HepG2 (cell line): ENCODE data around the gene SEMA3B. TPM values are rescaled to one million over a fixed set of nuclear protein-coding genes. Genes with fewer than 3 reads are reported as not detected.

Experiments
- AKNA ChIP-seq: sonication (generic); formaldehyde crosslinking; IDR thresholded peaks from 2 replicates; pipeline ENCODE4 v1.4.0; 2020; ENCODE audit warnings: missing genetic modification reagents, borderline replicate concordance
- BRCA1 ChIP-seq: sonication (generic); formaldehyde crosslinking; IDR thresholded peaks from 2 replicates; pipeline ENCODE4 v1.4.0; 2020; ENCODE audit warnings: missing genetic modification reagents
- CBFB ChIP-seq: sonication (generic); formaldehyde crosslinking; IDR thresholded peaks from 2 replicates; pipeline ENCODE4 v1.4.0; 2020; ENCODE audit warnings: missing genetic modification reagents
- FOXK2 ChIP-seq: fragments of 450-650 bp; IDR thresholded peaks from 2 replicates; pipeline ENCODE4 v1.6.1; 2016
- KAT8 ChIP-seq: IDR thresholded peaks from 2 replicates; pipeline ENCODE4 v1.6.1; 2016; ENCODE audit warnings: missing genetic modification reagents, missing compliant biosample characterization
- KLF6 ChIP-seq: IDR thresholded peaks from 2 replicates; pipeline ENCODE4 v1.8.0; 2016; ENCODE audit warnings: missing biosample characterization, missing genetic modification reagents
- MED13 ChIP-seq: sonication (generic); formaldehyde crosslinking; IDR thresholded peaks from 2 replicates; pipeline ENCODE4 v1.5.0; 2020; ENCODE audit warnings: missing genetic modification reagents
- RBAK ChIP-seq: sonication (generic); formaldehyde crosslinking; IDR thresholded peaks from 2 replicates; pipeline ENCODE4 v1.5.1; 2020; ENCODE audit warnings: mild to moderate bottlenecking, missing genetic modification reagents
- REXO4 ChIP-seq: sonication (generic); formaldehyde crosslinking; IDR thresholded peaks from 2 replicates; pipeline ENCODE4 v1.8.0; 2022; ENCODE audit warnings: missing genetic modification reagents, mild to moderate bottlenecking, borderline replicate concordance
- SP2 ChIP-seq: sonication (generic); formaldehyde crosslinking; IDR thresholded peaks from 2 replicates; pipeline ENCODE4 v1.5.1; 2020; ENCODE audit warnings: mild to moderate bottlenecking, missing genetic modification reagents
- TBX2 ChIP-seq: sonication (generic); formaldehyde crosslinking; IDR thresholded peaks from 2 replicates; pipeline ENCODE4 v1.5.0; 2020; ENCODE audit warnings: missing genetic modification reagents, mild to moderate bottlenecking, borderline replicate concordance
- TOE1 ChIP-seq: sonication (generic); formaldehyde crosslinking; IDR thresholded peaks from 2 replicates; pipeline ENCODE4 v1.4.0; 2020; ENCODE audit warnings: mild to moderate bottlenecking, missing genetic modification reagents
- ZBED4 ChIP-seq: sonication (generic); formaldehyde crosslinking; IDR thresholded peaks from 2 replicates; pipeline ENCODE4 v1.4.0; 2020; ENCODE audit warnings: missing genetic modification reagents, borderline replicate concordance
- ZBTB38 ChIP-seq: sonication (generic); formaldehyde crosslinking; IDR thresholded peaks from 2 replicates; pipeline ENCODE4 v1.5.1; 2020; ENCODE audit warnings: mild to moderate bottlenecking, missing genetic modification reagents
- ZNF20 ChIP-seq: sonication (generic); formaldehyde crosslinking; IDR thresholded peaks from 2 replicates; pipeline ENCODE4 v1.4.0; 2020; ENCODE audit warnings: mild to moderate bottlenecking, moderate library complexity, missing genetic modification reagents
- ZNF282 ChIP-seq: fragments of 450-650 bp; IDR thresholded peaks from 2 replicates; pipeline ENCODE4 v1.6.1; 2018; ENCODE audit not compliant: partially characterized antibody
- ZNF441 ChIP-seq: sonication (generic); formaldehyde crosslinking; IDR thresholded peaks from 2 replicates; pipeline ENCODE4 v1.7.0; 2021; ENCODE audit warnings: missing genetic modification reagents, borderline replicate concordance
- ZNF503 ChIP-seq: sonication (generic); formaldehyde crosslinking; IDR thresholded peaks from 2 replicates; pipeline ENCODE4 v1.4.0; 2020; ENCODE audit warnings: missing genetic modification reagents
- ZNF782 ChIP-seq: sonication (generic); formaldehyde crosslinking; IDR thresholded peaks from 2 replicates; pipeline ENCODE4 v1.4.0; 2020; ENCODE audit warnings: missing genetic modification reagents, mild to moderate bottlenecking, borderline replicate concordance
- ZNF790 ChIP-seq: sonication (generic); formaldehyde crosslinking; IDR thresholded peaks from 2 replicates; pipeline ENCODE4 v1.8.0; 2022; ENCODE audit warnings: missing genetic modification reagents, mild to moderate bottlenecking, borderline replicate concordance
- polyA plus RNA-seq, 8 experiments: library from polyadenylated mRNA; depleted of rRNA in 3 of 8; stranded (reverse) in 7 of 8; unstranded in 1 of 8; fragments of >200 nt; fragmentation: Illumina TruSeq in 4 of 8; extraction: Trizol in 4 of 8; gene quantifications; 2 replicates each; pipeline versions ENCODE4 v1.2.1 to v1.2.3, GENCODE V29; 2011 to 2016; ENCODE audit warnings: low read depth in 4 of 8, missing spikeins in 1 of 8, mixed read lengths in 1 of 8; ENCODE audit not compliant: insufficient read depth in 1 of 8
- total RNA-seq, 5 experiments: library from RNA; depleted of rRNA; stranded (reverse); fragments of >200 nt; fragmentation: Illumina TruSeq; extraction: Trizol; gene quantifications; 2 replicates each; pipeline ENCODE4 v1.2.3, GENCODE V29; 2016; ENCODE audit warnings: low read depth in 1 of 5

The SEMA3B gene
- total and polyA plus RNA-seq, 2 of the 13 experiments (the other 11 are each of a cell fraction or from before 2014, with no cell fraction given): 93.2 to 158 TPM

- TF ChIP-seq AKNA (CRISPR knock-in tag) (no peak), SP2 (CRISPR knock-in tag) (no peak), TOE1 (no peak), KLF6 (peak; percentile 47; the same call in 1 of the 2 replicates), RBAK (no peak; the same call in 1 of the 2 replicates), ZNF782 (peak; percentile 22; the same call in 1 of the 2 replicates), ZNF790 (CRISPR knock-in tag) (no peak), REXO4 (CRISPR knock-in tag) (no peak), ZNF282 (no peak), FOXK2 (no peak), ZBTB38 (CRISPR knock-in tag) (no peak), KAT8 (CRISPR knock-in tag) (peak; percentile 48; the same call in 1 of the 2 replicates), CBFB (CRISPR knock-in tag) (no peak), ZNF20 (no peak), ZNF441 (CRISPR knock-in tag) (no peak), TBX2 (CRISPR knock-in tag) (peak; percentile 18; the same call in 1 of the 2 replicates), MED13 (peak; percentile 54; the same call in 1 of the 2 replicates), ZBED4 (CRISPR knock-in tag) (no peak), BRCA1 (CRISPR knock-in tag) (0 out of 2 replicates have a peak, but pooled peaks have one; percentile 28), ZNF503 (CRISPR knock-in tag) (no peak)
Observed at GRCh38 chr3:50221411-50222168, 47.4 kb upstream of the SEMA3B start (continued).
